Peyer's patch (tissue), 4 donors: ENCODE measurements around the gene LCN9. TPM values are rescaled to one million over a fixed set of nuclear protein-coding genes. Genes with fewer than 3 reads are reported as not detected.
"Not testable (repeated sequence)": the region's sequence is repeated elsewhere in the genome, so short reads cannot be mapped to it uniquely, and the experiment has no call there.

Experiments used
- DNase-seq, 3 donors: peaks; one replicate each; pipeline ENCODE4 v3.0.0-alpha.2; 2017 to 2019
- H3K27ac ChIP-seq, 4 donors: fragments of 200-600 bp; sonication (generic); one replicate each; pipeline ENCODE4 v1.5.1; 2016 to 2019
- H3K27me3 ChIP-seq, 2 donors: fragments of 200-600 bp; sonication (generic); one replicate each; pipeline ENCODE4 v1.5.1; 2019
- H3K36me3 ChIP-seq, 3 donors: fragments of 200-600 bp; sonication (generic); one replicate each; pipeline ENCODE4 v1.5.1; 2016 to 2019
- H3K4me1 ChIP-seq, 4 donors: fragments of 200-600 bp; sonication (generic); one replicate each; pipeline ENCODE4 v1.5.1; 2016 to 2019
- H3K4me3 ChIP-seq, 4 donors: fragments of 200-600 bp; sonication (generic); 1 replicate in 3 of 4; 2 replicates in 1 of 4; pipeline ENCODE4 v1.5.1; 2016 to 2019; ENCODE audit warnings: mild to moderate bottlenecking in 1 of 4
- H3K9me3 ChIP-seq, 4 donors: fragments of 200-600 bp; sonication (generic); one replicate each; pipeline ENCODE4 v1.5.1; 2016 to 2019; ENCODE audit warnings: mild to moderate bottlenecking in 1 of 4
- POLR2A ChIP-seq, 2 donors: fragments of 450-650 bp; IDR thresholded peaks; one replicate each; pipeline ENCODE4 v1.5.1; 2017; ENCODE audit warnings: antibody characterized with exemption in 2 of 2, mild to moderate bottlenecking in 2 of 2, moderate library complexity in 2 of 2
- total RNA-seq, 4 donors: library from RNA; depleted of rRNA; stranded (reverse); fragments of >200 nt; gene quantifications; one replicate each; pipeline ENCODE4 v1.1.0, GENCODE V29; 2016
- TF ChIP-seq, protein P1 (sequence below), 6 experiments: fragments of 450-650 bp in 4 of 6; fragments of 200-600 bp in 2 of 6; sonication (generic) in 1 of 6; IDR thresholded peaks; one replicate each; pipeline ENCODE4 v1.5.1; 2017 to 2019; ENCODE audit warnings: antibody characterized with exemption in 6 of 6, mild to moderate bottlenecking in 3 of 6, moderate library complexity in 1 of 6

LCN9 gene
- total RNA-seq, 4 donors from 2014 or later = not detected

- Histone ChIP-seq H3K27ac (no peak overlapping the region), H3K27me3 (no peaks in the 10 kb centered on the region), H3K4me3 (no peak overlapping the region), H3K36me3 (no peaks in the 10 kb centered on the region), H3K4me1 (no peaks in the 10 kb centered on the region), H3K9me3 (no peaks in the 10 kb centered on the region)
- TF ChIP-seq, protein P1, sequence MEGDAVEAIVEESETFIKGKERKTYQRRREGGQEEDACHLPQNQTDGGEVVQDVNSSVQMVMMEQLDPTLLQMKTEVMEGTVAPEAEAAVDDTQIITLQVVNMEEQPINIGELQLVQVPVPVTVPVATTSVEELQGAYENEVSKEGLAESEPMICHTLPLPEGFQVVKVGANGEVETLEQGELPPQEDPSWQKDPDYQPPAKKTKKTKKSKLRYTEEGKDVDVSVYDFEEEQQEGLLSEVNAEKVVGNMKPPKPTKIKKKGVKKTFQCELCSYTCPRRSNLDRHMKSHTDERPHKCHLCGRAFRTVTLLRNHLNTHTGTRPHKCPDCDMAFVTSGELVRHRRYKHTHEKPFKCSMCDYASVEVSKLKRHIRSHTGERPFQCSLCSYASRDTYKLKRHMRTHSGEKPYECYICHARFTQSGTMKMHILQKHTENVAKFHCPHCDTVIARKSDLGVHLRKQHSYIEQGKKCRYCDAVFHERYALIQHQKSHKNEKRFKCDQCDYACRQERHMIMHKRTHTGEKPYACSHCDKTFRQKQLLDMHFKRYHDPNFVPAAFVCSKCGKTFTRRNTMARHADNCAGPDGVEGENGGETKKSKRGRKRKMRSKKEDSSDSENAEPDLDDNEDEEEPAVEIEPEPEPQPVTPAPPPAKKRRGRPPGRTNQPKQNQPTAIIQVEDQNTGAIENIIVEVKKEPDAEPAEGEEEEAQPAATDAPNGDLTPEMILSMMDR (IDR thresholded peaks at IDR 0.05) = no peak
- no peak for TF ChIP-seq POLR2A (IDR thresholded peaks at IDR 0.05)
- DNase-seq = no peak
Observed at GRCh38 chr9:135620558-135620957, 42.6 kb upstream of the LCN9 start.

- H3K27ac ChIP-seq = no peak overlapping the region
- no peaks in the 10 kb centered on the region for H3K9me3 ChIP-seq
- no peaks in the 10 kb centered on the region for H3K4me1 ChIP-seq
- no peaks in the 10 kb centered on the region for H3K27me3 ChIP-seq
- H3K4me3 ChIP-seq = no peak overlapping the region
- DNase-seq = no peak
- TF ChIP-seq, protein P1 (IDR thresholded peaks at IDR 0.05) = no peak
- H3K36me3 ChIP-seq = no peaks in the 10 kb centered on the region
Observed at GRCh38 chr9:135622415-135623020, 40.6 kb upstream of the LCN9 start.

GRCh38 chr9:135624282-135624681 is 38.8 kb upstream of the LCN9 start:
- TF ChIP-seq, protein P1 (IDR thresholded peaks at IDR 0.05) = no peak
- no peak for TF ChIP-seq POLR2A (IDR thresholded peaks at IDR 0.05)
- no peak for DNase-seq

GRCh38 chr9:135632841-135633240 is 30.3 kb upstream of the LCN9 start:
- Histone ChIP-seq H3K9me3 (peaks cover 0 to 4% (median 0%) of the 10 kb centered on the region in 4 donors), H3K4me1 (no peaks in the 10 kb centered on the region), H3K4me3 (no peak overlapping the region), H3K27me3 (no peaks in the 10 kb centered on the region), H3K27ac (no peak overlapping the region), H3K36me3 (no peaks in the 10 kb centered on the region)
- TF ChIP-seq, protein P1 (IDR thresholded peaks at IDR 0.05) = no peak
- TF ChIP-seq POLR2A (IDR thresholded peaks at IDR 0.05) = no peak
- DNase-seq = no peak

More at GRCh38 chr9:135624282-135624681, 38.8 kb upstream of the LCN9 start:
- Histone ChIP-seq H3K36me3 (no peaks in the 10 kb centered on the region), H3K27ac (no peak overlapping the region), H3K4me3 (no peak overlapping the region), H3K9me3 (peaks cover 0 to 4% (median 0%) of the 10 kb centered on the region in 4 donors), H3K27me3 (no peaks in the 10 kb centered on the region), H3K4me1 (no peaks in the 10 kb centered on the region)

GRCh38 chr9:135636930-135637530 is 26.1 kb upstream of the LCN9 start:
- H3K27ac ChIP-seq, H3K4me1 ChIP-seq, H3K27me3 ChIP-seq, H3K36me3 ChIP-seq, DNase-seq, H3K9me3 ChIP-seq, H3K4me3 ChIP-seq: not testable (repeated sequence)

DNA sequence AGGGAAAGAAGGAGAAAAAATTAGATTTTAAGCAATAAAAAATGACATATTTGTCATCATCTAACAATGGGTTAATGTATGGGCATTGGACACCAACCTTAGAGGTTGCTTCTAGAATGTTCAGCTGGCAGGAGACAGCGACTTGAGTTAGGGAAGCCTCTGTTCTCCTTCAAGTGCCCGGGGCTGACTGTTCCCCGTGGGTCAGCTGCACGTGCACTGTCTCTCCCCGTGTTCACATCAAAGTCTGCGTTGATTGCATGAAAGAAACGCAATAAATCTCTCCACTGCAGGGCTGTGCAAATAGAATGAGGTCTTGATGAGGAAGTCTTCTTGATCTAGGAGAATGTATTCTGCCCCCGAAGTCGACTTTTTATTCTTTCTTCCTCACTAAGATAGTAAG is 23.9 kb upstream of the LCN9 start, which contains the start of gene GLT6D1:
Gene GLT6D1 (minus strand): TSS at position 345 of the 400 bp plus-strand sequence. CDS start 353 bp downstream, outside the sequence.
- peaks cover 0 to 2% (median 0%) of the 10 kb centered on the region in 4 donors for H3K9me3 ChIP-seq
- no peaks in the 10 kb centered on the region for H3K4me1 ChIP-seq
- no peak within 1 kb of the TSS for H3K27ac ChIP-seq
- H3K27me3 ChIP-seq = no peaks in the 10 kb centered on the region
- H3K4me3 ChIP-seq = no peak within 1 kb of the TSS
- no peak for DNase-seq
- H3K36me3 ChIP-seq = no peaks in the 10 kb centered on the region
- TF ChIP-seq POLR2A (IDR thresholded peaks at IDR 0.05) = no peak
- TF ChIP-seq, protein P1 (IDR thresholded peaks at IDR 0.05) = no peak
